ENCODE data around the gene CFAP99. TPM values are rescaled to one million over a fixed set of nuclear protein-coding genes. Genes with fewer than 3 reads are reported as not detected.

Gene CFAP99
- total and polyA plus RNA-seq, 8 donors: 0.05 to 1.4 (median 0.62) TPM; not detected in 3

- no peak overlapping the region for H3K27ac ChIP-seq
- peaks cover 0 to 39% (median 34%) of the 10 kb centered on the region in 4 donors for H3K36me3 ChIP-seq
- peaks cover 36 to 71% (median 47%) of the 10 kb centered on the region in 4 donors for H3K4me1 ChIP-seq
- no peak for DNase-seq
- H3K27me3 ChIP-seq: no peaks in the 10 kb centered on the region
- H3K9me3 ChIP-seq: no peaks in the 10 kb centered on the region
- intact Hi-C loops (cut with DNase I; ENCODE audit: low total_unique reads): loop anchor here (10.0 kb wide), 1 partner anchor 64 kb away; the partner anchor contains the start of gene FAM193A
- 61 to 76% (median 72%) methylated on average over 7 of the region's 7 CpGs for WGBS, 5 donors
- TF ChIP-seq EP300 (IDR thresholded peaks at IDR 0.05) (no peak), CTCF (IDR thresholded peaks at IDR 0.05) (no peak), POLR2A (IDR thresholded peaks at IDR 0.05) (no peak), POLR2AphosphoS5 (IDR thresholded peaks at IDR 0.05) (no peak)
- H3K4me3 ChIP-seq: peak overlapping the region in 2 of 4 donors; percentile 97 to 98
Measured at GRCh38 chr4:2470791-2471190, 52.0 kb downstream of the CFAP99 start.

GRCh38 chr4:2472187-2472586 lies 53.4 kb downstream of the CFAP99 start:
- H3K9me3 ChIP-seq: no peaks in the 10 kb centered on the region
- intact Hi-C loops (cut with DNase I; ENCODE audit: low total_unique reads): loop anchor here (10.0 kb wide), 1 partner anchor 63 kb away; the partner anchor contains the start of gene FAM193A
- peaks cover 0 to 39% (median 34%) of the 10 kb centered on the region in 4 donors for H3K36me3 ChIP-seq
- WGBS, 5 donors: 94 to 99% (median 97%) methylated on average over 4 of the region's 4 CpGs
- DNase-seq: no peak
- no peaks in the 10 kb centered on the region for H3K27me3 ChIP-seq
- TF ChIP-seq POLR2A (IDR thresholded peaks at IDR 0.05): no peak
- no peak for TF ChIP-seq EP300 (IDR thresholded peaks at IDR 0.05)
- TF ChIP-seq CTCF (IDR thresholded peaks at IDR 0.05): no peak
- no peak overlapping the region for H3K4me3 ChIP-seq
- no peak overlapping the region for H3K27ac ChIP-seq
- H3K4me1 ChIP-seq: peaks cover 40 to 75% (median 51%) of the 10 kb centered on the region in 4 donors

GRCh38 chr4:2478229-2478628 lies 59.5 kb downstream of the CFAP99 start:
- 32 to 54% (median 52%) methylated on average over 3 of the region's 3 CpGs for WGBS, 5 donors
- H3K4me3 ChIP-seq: no peak overlapping the region
- peaks cover 0 to 17% (median 10%) of the 10 kb centered on the region in 4 donors for H3K36me3 ChIP-seq
- H3K27me3 ChIP-seq: no peaks in the 10 kb centered on the region
- peaks cover 69 to 93% (median 77%) of the 10 kb centered on the region in 4 donors for H3K4me1 ChIP-seq
- H3K27ac ChIP-seq: peak overlapping the region in 1 of 5 donors; percentile 12
- H3K9me3 ChIP-seq: no peaks in the 10 kb centered on the region
- no peak for TF ChIP-seq CTCF (IDR thresholded peaks at IDR 0.05)
- TF ChIP-seq POLR2AphosphoS5 (IDR thresholded peaks at IDR 0.05): no peak
- no peak for TF ChIP-seq EP300 (IDR thresholded peaks at IDR 0.05)
- TF ChIP-seq POLR2A (IDR thresholded peaks at IDR 0.05): no peak
- intact Hi-C loops (cut with DNase I; ENCODE audit: low total_unique reads): loop anchor here (10.0 kb wide), 1 partner anchor 57 kb away; the partner anchor contains the start of gene FAM193A
- no peak for DNase-seq

GRCh38 chr4:2480649-2481048 lies 61.9 kb downstream of the CFAP99 start:
- Histone ChIP-seq H3K36me3 (no peaks in the 10 kb centered on the region), H3K4me1 (peaks cover 86 to 100% (median 94%) of the 10 kb centered on the region in 4 donors), H3K27ac (peak overlapping the region in 1 of 5 donors; percentile 16), H3K27me3 (no peaks in the 10 kb centered on the region), H3K4me3 (no peak overlapping the region), H3K9me3 (no peaks in the 10 kb centered on the region)
- no peak for DNase-seq
- intact Hi-C loops (cut with DNase I; ENCODE audit: low total_unique reads): no loop called here
- 76 to 86% (median 78%) methylated on average over 5 of the region's 5 CpGs for WGBS, 5 donors
- TF ChIP-seq POLR2A (IDR thresholded peaks at IDR 0.05) (no peak), POLR2AphosphoS5 (IDR thresholded peaks at IDR 0.05) (no peak), EP300 (IDR thresholded peaks at IDR 0.05) (no peak), CTCF (IDR thresholded peaks at IDR 0.05) (no peak)

All from stomach (tissue), 9 donors.